Frontal cortex (tissue), 1 donor: ENCODE measurements around the gene CYP21A2. TPM values are rescaled to one million over a fixed set of nuclear protein-coding genes. Genes with fewer than 3 reads are reported as not detected.

Experiments used
- small RNA-seq: library from RNA; depleted of rRNA; stranded (forward); fragments of <200 nt; gene quantifications from one replicate; pipeline ENCODE3, GENCODE V24; 2014
- total RNA-seq: library from RNA; depleted of rRNA; stranded (reverse); fragments of >200 nt; gene quantifications from one replicate; pipeline ENCODE4 v1.2.3, GENCODE V29; 2014

CYP21A2 gene
- total RNA-seq, 1 donor from 2014 or later: under 0.01 TPM

Small RNAs within 50 kb of the gene (small RNA-seq; reads per million reads assigned to genes)
- not detected for gene RNA5SP206

Other genes starting within 250 kb of the CYP21A2 start
- 34.6 TPM for gene VARS1, start 242.7 kb upstream of the CYP21A2 start, total RNA-seq
- gene LSM2, start 231.4 kb upstream of the CYP21A2 start, total RNA-seq: 23.6 TPM
- gene HSPA1L, start 223.1 kb upstream of the CYP21A2 start, total RNA-seq: 5.7 TPM
- 111 TPM for gene HSPA1A, start 222.9 kb upstream of the CYP21A2 start, total RNA-seq
- 180 TPM for gene HSPA1B, start 210.7 kb upstream of the CYP21A2 start, total RNA-seq
- 19.6 TPM for gene NEU1, start 175.6 kb upstream of the CYP21A2 start, total RNA-seq
- gene SLC44A4, start 159.4 kb upstream of the CYP21A2 start, total RNA-seq: not detected
- 102 TPM for gene EHMT2, start 140.7 kb upstream of the CYP21A2 start, total RNA-seq
- 25.7 TPM for gene ZBTB12, start 136.3 kb upstream of the CYP21A2 start, total RNA-seq
- 3.7 TPM for gene C2, start 110.7 kb upstream of the CYP21A2 start, total RNA-seq
- 0.82 TPM for gene CFB, start 92.3 kb upstream of the CYP21A2 start, total RNA-seq
- 45.7 TPM for gene NELFE, start 79.4 kb upstream of the CYP21A2 start, total RNA-seq
- gene SKIC2, start 79.2 kb upstream of the CYP21A2 start, total RNA-seq: 30.2 TPM
- 7.3 TPM for gene DXO, start 66.3 kb upstream of the CYP21A2 start, total RNA-seq
- gene C4A, start 56.4 kb upstream of the CYP21A2 start, total RNA-seq: 10.6 TPM
- 9.0 TPM for gene C4B, start 23.6 kb upstream of the CYP21A2 start, total RNA-seq
- gene TNXB, start 70.9 kb downstream of the CYP21A2 start, total RNA-seq: 4.5 TPM
- gene ATF6B, start 89.8 kb downstream of the CYP21A2 start, total RNA-seq: 13.0 TPM
- 4.5 TPM for gene FKBPL, start 91.9 kb downstream of the CYP21A2 start, total RNA-seq
- 0.41 TPM for gene PRRT1, start 113.5 kb downstream of the CYP21A2 start, total RNA-seq
- 9.8 TPM for gene PPT2, start 115.7 kb downstream of the CYP21A2 start, total RNA-seq
- 5.7 TPM for gene EGFL8, start 126.2 kb downstream of the CYP21A2 start, total RNA-seq
- gene AGPAT1, start 137.7 kb downstream of the CYP21A2 start, total RNA-seq: 14.3 TPM
- 104 TPM for gene RNF5, start 140.0 kb downstream of the CYP21A2 start, total RNA-seq
- 0.82 TPM for gene AGER, start 145.8 kb downstream of the CYP21A2 start, total RNA-seq
- gene PBX2, start 151.8 kb downstream of the CYP21A2 start, total RNA-seq: 11.8 TPM
- gene GPSM3, start 154.2 kb downstream of the CYP21A2 start, total RNA-seq: 0.41 TPM
- 5.3 TPM for gene NOTCH4, start 185.7 kb downstream of the CYP21A2 start, total RNA-seq